ENCODE measurements around the gene ALOX15B. TPM values are rescaled to one million over a fixed set of nuclear protein-coding genes. Genes with fewer than 3 reads are reported as not detected.

Gene ALOX15B
- total RNA-seq, 5 donors from 2014 or later (not counting 1 experiment from before 2014, with no cell fraction given) = 0.10 to 0.20 (median 0.13) TPM; not detected in 2

- 80% methylated on average over 10 of the region's 17 CpGs for WGBS (ENCODE audit: insufficient coverage)
- H3K36me3 ChIP-seq (ENCODE audit: control insufficient read depth in 2 of 2, extremely low read depth in 1 of 2, insufficient read depth in 1 of 2, low read length in 1 of 2) = no peaks in the 10 kb centered on the region
- no peak overlapping the region for H3K4me3 ChIP-seq (ENCODE audit: control insufficient read depth in 1 of 2, extremely low read depth in 1 of 2, low read length in 1 of 2)
- H3K27ac ChIP-seq (ENCODE audit: low read length) = no peak overlapping the region
- H3K4me1 Mint-ChIP-seq = peaks cover 0 to 18% (median 5%) of the 10 kb centered on the region in 3 donors
- ChIA-PET CTCF (no interaction called here), POLR2A (no interaction called here)
- no peaks in the 10 kb centered on the region for H3K36me3 Mint-ChIP-seq
- H3K4me3 Mint-ChIP-seq = no peak overlapping the region
- peaks cover 4 to 21% of the 10 kb centered on the region in 2 donors for H3K27me3 Mint-ChIP-seq
- DNase-seq (peak in 1 of 35 experiments; percentile 18), ATAC-seq (replicated peaks in 1 of 4) (no peak)
- peaks cover 3 to 15% of the 10 kb centered on the region in 2 experiments for H3K4me1 ChIP-seq (ENCODE audit: control insufficient read depth in 1 of 2, extremely low read depth in 1 of 2, insufficient read depth in 2 of 2, low read length in 2 of 2)
- H3K9me3 ChIP-seq = no peaks in the 10 kb centered on the region
- H3K27ac Mint-ChIP-seq = no peak overlapping the region
- H3K9me3 Mint-ChIP-seq = no peaks in the 10 kb centered on the region
- H3K27me3 ChIP-seq (replicated peaks in 1 of 2; ENCODE audit: control insufficient read depth in 2 of 2, extremely low read depth in 1 of 2, insufficient read depth in 2 of 2, low read length in 1 of 2) = peaks cover 0 to 48% of the 10 kb centered on the region in 2 experiments
These were observed 25.7 kb upstream of the ALOX15B start for GRCh38 chr17:8012996-8013640.

DNA sequence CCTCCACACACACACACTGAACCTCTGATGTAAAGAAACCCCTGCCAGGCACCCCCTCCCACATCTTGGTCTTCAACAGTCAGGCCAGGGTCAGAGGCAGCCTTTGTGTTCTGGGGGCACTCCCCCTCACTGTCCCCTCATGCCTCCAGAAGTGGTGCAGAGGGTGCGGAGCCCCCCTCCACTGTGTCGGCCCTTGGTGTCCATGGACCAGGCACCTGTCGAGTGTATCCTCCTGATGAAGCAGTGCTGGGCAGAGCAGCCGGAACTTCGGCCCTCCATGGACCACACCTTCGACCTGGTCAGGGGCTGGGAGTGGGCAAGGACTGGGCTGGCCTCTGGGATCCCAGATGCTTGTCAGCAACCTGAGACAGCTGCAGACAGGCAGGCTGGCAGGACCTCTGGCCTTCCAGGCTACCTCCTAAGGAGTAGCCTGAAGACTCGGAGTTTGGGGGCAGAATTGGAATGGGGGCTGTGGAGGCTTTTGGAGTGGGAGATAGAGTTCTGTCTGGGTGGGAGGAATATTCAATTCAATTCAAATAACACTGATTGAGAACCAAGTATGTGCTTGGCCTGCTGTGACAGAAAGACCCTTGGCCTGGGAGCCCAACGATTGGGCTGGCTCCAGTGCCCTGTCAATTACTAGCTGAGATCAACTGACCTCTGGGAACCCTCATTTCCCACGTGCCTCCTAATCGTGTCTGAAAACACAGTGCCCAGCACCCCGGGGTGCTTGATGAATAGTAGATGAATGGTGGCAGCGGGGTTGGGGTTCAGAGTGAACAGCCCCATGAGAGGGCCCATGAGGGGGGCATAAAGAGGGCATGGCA is 24.9 kb upstream of the ALOX15B start:
- Histone ChIP-seq H3K4me1 (ENCODE audit: control insufficient read depth in 1 of 2, extremely low read depth in 1 of 2, insufficient read depth in 2 of 2, low read length in 2 of 2) (peaks cover 3 to 15% of the 10 kb centered on the region in 2 experiments), H3K36me3 (ENCODE audit: control insufficient read depth in 2 of 2, extremely low read depth in 1 of 2, insufficient read depth in 1 of 2, low read length in 1 of 2) (no peaks in the 10 kb centered on the region), H3K4me3 (ENCODE audit: control insufficient read depth in 1 of 2, extremely low read depth in 1 of 2, low read length in 1 of 2) (no peak overlapping the region), H3K27me3 (replicated peaks in 1 of 2; ENCODE audit: control insufficient read depth in 2 of 2, extremely low read depth in 1 of 2, insufficient read depth in 2 of 2, low read length in 1 of 2) (peaks cover 0 to 49% of the 10 kb centered on the region in 2 experiments), H3K27ac (ENCODE audit: low read length) (no peak overlapping the region), H3K9me3 (no peaks in the 10 kb centered on the region)
- ChIA-PET POLR2A (no interaction called here), CTCF (interaction anchor here in 1 of 2 donors (0.6 kb wide), 1 partner anchor 48 kb away, joined by 3 read pairs; no protein-coding TSS in a partner anchor)
- Mint-ChIP-seq H3K36me3 (no peaks in the 10 kb centered on the region), H3K4me1 (peaks cover 0 to 18% (median 5%) of the 10 kb centered on the region in 3 donors), H3K27ac (no peak overlapping the region), H3K9me3 (no peaks in the 10 kb centered on the region), H3K27me3 (peaks cover 4 to 21% of the 10 kb centered on the region in 2 donors), H3K4me3 (peak overlapping the region in 1 of 3 donors; percentile 84)
- WGBS (ENCODE audit: insufficient coverage) = 94% methylated on average over 11 of the region's 12 CpGs
- DNase-seq = peak in 1 of 35 experiments; percentile 22
- ATAC-seq (replicated peaks in 1 of 4) = no peak

- WGBS (ENCODE audit: insufficient coverage) = 97% methylated on average over 8 of the region's 9 CpGs
- Mint-ChIP-seq H3K27ac (no peak overlapping the region), H3K9me3 (no peaks in the 10 kb centered on the region), H3K4me1 (peaks cover 0 to 18% (median 5%) of the 10 kb centered on the region in 3 donors), H3K4me3 (peak overlapping the region in 1 of 3 donors; percentile 84), H3K27me3 (peaks cover 4 to 25% of the 10 kb centered on the region in 2 donors), H3K36me3 (no peaks in the 10 kb centered on the region)
- Histone ChIP-seq H3K27ac (ENCODE audit: low read length) (no peak overlapping the region), H3K4me3 (ENCODE audit: control insufficient read depth in 1 of 2, extremely low read depth in 1 of 2, low read length in 1 of 2) (no peak overlapping the region), H3K4me1 (ENCODE audit: control insufficient read depth in 1 of 2, extremely low read depth in 1 of 2, insufficient read depth in 2 of 2, low read length in 2 of 2) (peaks cover 3 to 15% of the 10 kb centered on the region in 2 experiments), H3K27me3 (replicated peaks in 1 of 2; ENCODE audit: control insufficient read depth in 2 of 2, extremely low read depth in 1 of 2, insufficient read depth in 2 of 2, low read length in 1 of 2) (peaks cover 0 to 54% of the 10 kb centered on the region in 2 experiments), H3K36me3 (ENCODE audit: control insufficient read depth in 2 of 2, extremely low read depth in 1 of 2, insufficient read depth in 1 of 2, low read length in 1 of 2) (no peaks in the 10 kb centered on the region), H3K9me3 (no peaks in the 10 kb centered on the region)
- CTCF ChIA-PET = interaction anchor here in 1 of 2 donors (0.6 kb wide), 2 partner anchors 48 to 201 kb away, joined by 3 read pairs; no protein-coding TSS in a partner anchor
- POLR2A ChIA-PET = no interaction called here
- ATAC-seq (replicated peaks in 1 of 4) (no peak), DNase-seq (peak in 1 of 35 experiments; percentile 17)
These were observed 24.4 kb upstream of the ALOX15B start for GRCh38 chr17:8014558-8014850.

- peak in 1 of 35 experiments; percentile 21 for DNase-seq
- no peaks in the 10 kb centered on the region for H3K36me3 Mint-ChIP-seq
- no peak overlapping the region for H3K27ac Mint-ChIP-seq
- no peak for ATAC-seq (replicated peaks in 1 of 4)
- no peaks in the 10 kb centered on the region for H3K36me3 ChIP-seq (ENCODE audit: control insufficient read depth in 2 of 2, extremely low read depth in 1 of 2, insufficient read depth in 1 of 2, low read length in 1 of 2)
- ChIA-PET POLR2A (no interaction called here), CTCF (interaction anchor here in 1 of 2 donors (0.6 kb wide), 1 partner anchor 202 kb away, joined by 3 read pairs; no protein-coding TSS in a partner anchor)
- H3K4me1 Mint-ChIP-seq = peaks cover 0 to 18% (median 5%) of the 10 kb centered on the region in 3 donors
- peaks cover 0 to 63% of the 10 kb centered on the region in 2 experiments for H3K27me3 ChIP-seq (replicated peaks in 1 of 2; ENCODE audit: control insufficient read depth in 2 of 2, extremely low read depth in 1 of 2, insufficient read depth in 2 of 2, low read length in 1 of 2)
- no peaks in the 10 kb centered on the region for H3K9me3 Mint-ChIP-seq
- peaks cover 4 to 29% of the 10 kb centered on the region in 2 donors for H3K27me3 Mint-ChIP-seq
- WGBS (ENCODE audit: insufficient coverage) = 91% methylated on average over 43 of the region's 44 CpGs
- H3K27ac ChIP-seq (ENCODE audit: low read length) = no peak overlapping the region
- H3K4me3 Mint-ChIP-seq = peak overlapping the region; percentile 34 to 84 (median 47)
- peaks cover 3 to 15% of the 10 kb centered on the region in 2 experiments for H3K4me1 ChIP-seq (ENCODE audit: control insufficient read depth in 1 of 2, extremely low read depth in 1 of 2, insufficient read depth in 2 of 2, low read length in 2 of 2)
- H3K4me3 ChIP-seq (ENCODE audit: control insufficient read depth in 1 of 2, extremely low read depth in 1 of 2, low read length in 1 of 2) = peak overlapping the region; percentile 47 to 55
- H3K9me3 ChIP-seq = no peaks in the 10 kb centered on the region
These were observed 23.5 kb upstream of the ALOX15B start for GRCh38 chr17:8015236-8015956.

- Histone ChIP-seq H3K27me3 (replicated peaks in 1 of 2; ENCODE audit: control insufficient read depth in 2 of 2, extremely low read depth in 1 of 2, insufficient read depth in 2 of 2, low read length in 1 of 2) (peaks cover 0 to 70% of the 10 kb centered on the region in 2 experiments), H3K36me3 (ENCODE audit: control insufficient read depth in 2 of 2, extremely low read depth in 1 of 2, insufficient read depth in 1 of 2, low read length in 1 of 2) (no peaks in the 10 kb centered on the region), H3K4me1 (ENCODE audit: control insufficient read depth in 1 of 2, extremely low read depth in 1 of 2, insufficient read depth in 2 of 2, low read length in 2 of 2) (peaks cover 3 to 15% of the 10 kb centered on the region in 2 experiments), H3K4me3 (ENCODE audit: control insufficient read depth in 1 of 2, extremely low read depth in 1 of 2, low read length in 1 of 2) (peak overlapping the region; percentile 47 to 55), H3K27ac (ENCODE audit: low read length) (no peak overlapping the region), H3K9me3 (no peaks in the 10 kb centered on the region)
- Mint-ChIP-seq H3K4me3 (peak overlapping the region; percentile 65 to 84 (median 73)), H3K4me1 (peaks cover 0 to 18% (median 5%) of the 10 kb centered on the region in 3 donors), H3K27ac (no peak overlapping the region), H3K9me3 (no peaks in the 10 kb centered on the region), H3K27me3 (peaks cover 4 to 29% of the 10 kb centered on the region in 2 donors), H3K36me3 (no peaks in the 10 kb centered on the region)
- 11% methylated on average over 45 of the region's 46 CpGs for WGBS (ENCODE audit: insufficient coverage)
- ChIA-PET CTCF (interaction anchor here in 1 of 2 donors (0.6 kb wide), 1 partner anchor 513 kb away, joined by 6 read pairs; no protein-coding TSS in a partner anchor), POLR2A (no interaction called here)
- ATAC-seq (replicated peaks in 1 of 4) (peak; percentile 37 to 58 (median 48)), DNase-seq (peak in 5 of 35 experiments; percentile 19 to 24 (median 20))
These were observed 22.8 kb upstream of the ALOX15B start for GRCh38 chr17:8015957-8016631.

All from T-cell (primary cell).